IPS-15b (cell line): ENCODE data around the gene ZBED1.
"Not testable (repeated sequence)": the region's sequence is repeated elsewhere in the genome, so short reads cannot be mapped to it uniquely, and the experiment has no call there.

Experiments used
- H3K27me3 ChIP-seq: one replicate; pipeline ENCODE4 v1.6.1; 2013; ENCODE audit warnings: low read length; ENCODE audit not compliant: control insufficient read depth, insufficient read depth
- H3K36me3 ChIP-seq: one replicate; pipeline ENCODE4 v1.6.1; 2013; ENCODE audit warnings: low read length; ENCODE audit not compliant: control insufficient read depth, insufficient read depth
- H3K4me1 ChIP-seq: one replicate; pipeline ENCODE4 v1.6.1; 2013; ENCODE audit warnings: mild to moderate bottlenecking, low read length; ENCODE audit not compliant: control insufficient read depth, insufficient read depth
- H3K4me3 ChIP-seq: one replicate; pipeline ENCODE4 v1.5.1; 2013; ENCODE audit warnings: low read depth, low read length
- H3K9ac ChIP-seq: one replicate; pipeline ENCODE4 v1.6.1; 2013; ENCODE audit warnings: low read depth, mild to moderate bottlenecking, low read length
- H3K9me3 ChIP-seq: one replicate; pipeline ENCODE4 v1.6.1; 2013; ENCODE audit warnings: mild to moderate bottlenecking, low read length; ENCODE audit not compliant: control insufficient read depth, insufficient read depth

ZBED1 gene

DNA sequence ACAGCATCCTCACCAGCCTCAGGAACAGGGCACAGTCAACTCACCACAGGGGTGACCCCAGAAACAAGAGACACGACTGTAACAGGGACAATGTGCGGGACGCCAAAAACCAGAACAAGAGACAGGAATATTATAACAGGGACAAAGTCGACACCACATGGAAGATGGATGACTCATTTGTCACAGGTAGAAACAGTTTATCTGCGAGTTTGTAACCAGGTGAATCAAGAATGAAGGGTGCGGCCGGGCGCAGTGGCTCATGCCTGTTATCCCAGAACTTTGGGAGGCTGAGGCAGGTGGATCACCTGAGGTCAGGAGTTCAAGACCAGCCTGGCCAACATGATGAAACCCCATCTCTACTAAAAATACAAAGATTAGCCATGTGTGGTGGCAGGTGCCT is 44.7 kb downstream of the ZBED1 start:
- not testable (repeated sequence) for H3K4me3 ChIP-seq, H3K9ac ChIP-seq, H3K27me3 ChIP-seq, H3K36me3 ChIP-seq, H3K9me3 ChIP-seq, H3K4me1 ChIP-seq

DNA sequence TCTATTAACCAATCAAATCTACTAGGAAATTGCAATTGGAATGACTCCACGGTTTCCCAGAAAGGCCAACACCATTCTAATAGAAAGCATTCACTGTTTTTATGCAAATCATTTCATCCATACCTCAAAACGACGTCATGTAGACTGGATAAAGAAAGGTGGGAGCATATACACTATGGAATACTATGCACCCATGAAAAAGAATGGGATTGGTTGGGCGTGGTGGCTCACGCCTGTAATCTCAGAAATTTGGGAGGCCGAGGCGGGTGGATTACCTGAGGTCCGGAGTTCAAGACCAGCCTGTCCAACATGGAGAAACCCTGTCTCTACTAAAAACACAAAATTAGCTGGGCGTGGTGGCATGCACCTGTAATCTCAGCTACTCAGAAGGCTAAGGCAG is 46.2 kb downstream of the ZBED1 start:
- H3K9me3 ChIP-seq, H3K4me3 ChIP-seq, H3K9ac ChIP-seq, H3K4me1 ChIP-seq, H3K27me3 ChIP-seq, H3K36me3 ChIP-seq: not testable (repeated sequence)

DNA sequence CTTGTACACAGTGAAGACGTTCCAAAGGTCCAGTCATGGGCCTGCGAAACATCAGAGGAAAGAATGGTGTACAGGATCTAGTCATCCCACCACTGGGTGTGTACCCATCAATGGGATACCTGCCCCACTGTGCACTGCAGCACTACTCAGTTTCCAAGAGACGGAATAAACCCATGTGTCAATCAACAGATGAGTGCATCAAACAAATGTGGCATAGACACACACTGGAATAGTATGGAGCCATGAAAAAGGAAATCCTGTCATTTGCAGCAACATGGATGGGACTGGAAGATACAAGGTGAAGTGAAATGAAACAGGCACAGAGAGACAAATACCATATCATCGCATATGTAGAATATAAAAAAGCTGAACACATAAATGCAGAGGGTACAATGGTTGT is 48.0 kb downstream of the ZBED1 start:
- Histone ChIP-seq H3K9me3 (no peaks in the 10 kb centered on the region), H3K9ac (no peak overlapping the region), H3K36me3 (no peaks in the 10 kb centered on the region), H3K4me3 (no peak overlapping the region), H3K27me3 (no peaks in the 10 kb centered on the region), H3K4me1 (peaks cover 2% of the 10 kb centered on the region)

DNA sequence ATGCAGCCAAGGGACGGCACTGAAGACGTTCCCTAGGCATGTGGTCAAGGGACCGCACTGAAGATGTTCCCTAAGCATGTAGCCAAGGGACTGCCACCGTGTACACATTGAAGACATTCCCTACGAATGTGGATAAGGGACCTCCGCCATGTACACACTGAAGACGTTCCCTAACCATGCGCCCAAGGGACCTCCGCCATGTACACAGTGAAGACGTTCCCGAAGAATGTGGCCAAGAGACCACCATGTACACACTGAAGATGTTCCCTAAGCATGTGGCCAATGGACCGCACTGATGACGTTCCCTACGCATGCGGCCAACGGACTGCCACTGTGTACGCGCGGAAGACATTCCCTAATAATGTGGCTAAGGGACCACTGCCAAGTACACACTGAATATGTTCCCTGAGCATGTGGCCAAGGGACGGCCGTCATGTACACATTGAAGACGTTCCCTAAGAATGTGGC is 48.4 kb downstream of the ZBED1 start:
- no peaks in the 10 kb centered on the region for H3K27me3 ChIP-seq
- no peak overlapping the region for H3K4me3 ChIP-seq
- no peaks in the 10 kb centered on the region for H3K9me3 ChIP-seq
- peaks cover 2% of the 10 kb centered on the region for H3K4me1 ChIP-seq
- H3K9ac ChIP-seq: no peak overlapping the region
- no peaks in the 10 kb centered on the region for H3K36me3 ChIP-seq

DNA sequence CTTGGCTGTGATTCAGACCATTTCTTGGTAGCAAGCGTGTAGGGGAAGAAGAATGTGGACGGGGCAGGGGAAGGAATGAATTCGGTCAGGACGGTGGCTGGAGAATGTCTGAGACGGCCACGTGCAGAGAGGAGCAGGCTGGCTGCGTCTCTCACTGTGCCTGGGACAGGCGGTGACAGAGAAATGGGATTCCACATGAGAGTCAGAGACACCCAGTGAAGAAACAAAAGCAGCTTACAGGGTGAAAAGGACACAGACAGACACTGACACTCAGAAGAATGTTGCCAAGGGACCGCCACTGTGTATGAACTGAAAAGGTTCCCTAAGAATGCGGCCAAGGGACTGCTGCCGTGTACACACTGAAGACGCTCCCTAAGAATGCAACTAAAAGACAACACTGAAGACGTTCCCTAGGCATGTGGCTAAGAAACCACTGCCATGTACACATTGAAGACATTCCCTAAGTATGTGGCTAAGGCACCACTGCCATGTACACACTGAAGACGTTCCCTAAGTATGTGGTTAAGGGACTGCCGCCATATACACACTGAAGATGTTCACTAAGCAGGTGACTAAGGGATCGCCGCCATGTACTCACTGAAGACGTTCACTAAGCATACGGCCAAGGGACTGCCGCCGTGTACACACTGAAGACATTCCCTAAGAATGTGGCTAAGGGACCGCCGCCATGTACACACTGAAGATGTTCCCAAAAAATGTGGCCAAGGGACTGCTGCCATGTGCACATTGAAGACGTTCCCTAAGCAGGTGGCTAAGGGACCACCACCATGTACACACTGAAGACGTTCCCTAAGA is 49.1 kb downstream of the ZBED1 start:
- Histone ChIP-seq H3K4me1 (peaks cover 2% of the 10 kb centered on the region), H3K9me3 (no peaks in the 10 kb centered on the region), H3K27me3 (no peaks in the 10 kb centered on the region), H3K36me3 (no peaks in the 10 kb centered on the region), H3K4me3 (no peak overlapping the region), H3K9ac (no peak overlapping the region)

DNA sequence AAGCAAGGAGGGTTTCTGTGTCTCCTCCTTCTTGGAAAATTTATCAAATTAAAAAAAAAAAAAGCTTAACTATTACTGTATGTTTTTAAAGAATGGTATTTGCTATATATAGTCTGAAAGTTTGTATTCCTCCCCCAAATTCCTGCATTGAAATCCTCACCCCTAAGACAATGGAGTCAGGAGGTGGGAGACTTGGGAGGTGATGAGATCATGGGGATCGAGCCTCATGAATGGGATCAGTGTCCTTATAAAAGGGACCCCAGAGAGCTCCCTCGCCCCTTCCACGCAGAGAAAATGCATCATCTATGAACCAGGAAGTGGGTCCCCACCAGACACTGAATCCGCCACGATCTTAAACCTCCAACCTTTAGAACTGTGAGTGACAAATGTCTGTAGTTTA is 50.1 kb downstream of the ZBED1 start:
- Histone ChIP-seq H3K9me3 (no peaks in the 10 kb centered on the region), H3K9ac (no peak overlapping the region), H3K27me3 (no peaks in the 10 kb centered on the region), H3K36me3 (no peaks in the 10 kb centered on the region), H3K4me3 (no peak overlapping the region), H3K4me1 (peaks cover 2% of the 10 kb centered on the region)

DNA sequence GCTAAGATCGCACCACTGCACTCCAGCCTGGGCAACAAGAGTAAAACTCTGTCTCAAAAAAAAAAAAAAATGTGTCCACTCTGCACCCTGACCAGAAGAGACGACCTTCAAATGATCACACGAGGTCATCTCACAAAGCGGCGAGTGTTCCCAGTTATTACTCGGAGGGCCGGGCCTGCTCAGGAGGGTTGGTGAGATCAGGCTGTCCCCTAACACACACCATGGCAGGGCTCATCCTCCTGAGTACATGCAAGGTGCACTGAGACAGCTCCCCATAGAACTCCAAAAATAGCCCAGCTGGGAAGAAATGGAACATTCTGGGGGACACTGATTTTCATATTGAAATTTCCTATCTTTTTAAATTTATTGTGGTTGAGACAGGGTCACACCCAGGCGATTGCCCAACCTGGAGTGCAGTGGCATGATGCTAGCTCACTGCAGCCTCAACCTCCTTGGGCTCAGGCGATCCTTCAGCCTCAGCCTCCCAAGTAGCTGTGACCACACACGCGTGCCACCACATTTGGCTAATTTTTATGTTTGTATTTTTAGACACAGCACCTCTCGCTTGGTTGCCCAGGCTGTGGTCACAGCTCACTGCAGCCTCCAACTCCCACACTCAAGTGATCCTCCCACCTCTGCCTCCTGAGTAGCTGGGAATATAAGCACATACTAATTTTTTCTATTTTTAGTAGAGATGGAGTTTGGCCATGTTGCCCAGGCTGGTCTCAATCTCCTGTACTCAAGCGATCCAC is 51.5 kb downstream of the ZBED1 start:
- no peaks in the 10 kb centered on the region for H3K9me3 ChIP-seq
- H3K4me3 ChIP-seq: no peak overlapping the region
- H3K9ac ChIP-seq: no peak overlapping the region
- H3K4me1 ChIP-seq: peaks cover 2% of the 10 kb centered on the region
- no peaks in the 10 kb centered on the region for H3K27me3 ChIP-seq
- H3K36me3 ChIP-seq: no peaks in the 10 kb centered on the region

DNA sequence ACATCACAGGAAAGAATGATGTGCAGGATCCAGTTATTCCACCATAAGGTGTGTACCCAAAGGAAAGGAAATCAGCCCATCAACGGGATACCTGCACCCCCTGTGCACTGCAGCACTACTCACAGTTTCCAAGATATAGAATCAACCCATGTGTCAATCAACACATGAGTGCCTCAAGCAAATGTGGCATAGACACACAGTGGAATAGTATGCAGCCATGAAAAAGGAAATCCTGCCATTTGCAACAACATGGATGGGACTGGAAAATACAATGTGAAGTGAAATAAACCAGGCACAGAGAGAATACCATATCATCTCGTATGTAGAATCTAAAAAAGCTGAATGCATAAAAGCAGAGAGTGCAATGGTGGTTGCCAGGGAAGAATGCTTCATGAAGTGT is 53.3 kb downstream of the ZBED1 start:
- Histone ChIP-seq H3K27me3 (no peaks in the 10 kb centered on the region), H3K4me1 (peaks cover 2% of the 10 kb centered on the region), H3K9ac (no peak overlapping the region), H3K9me3 (no peaks in the 10 kb centered on the region), H3K4me3 (no peak overlapping the region), H3K36me3 (no peaks in the 10 kb centered on the region)

DNA sequence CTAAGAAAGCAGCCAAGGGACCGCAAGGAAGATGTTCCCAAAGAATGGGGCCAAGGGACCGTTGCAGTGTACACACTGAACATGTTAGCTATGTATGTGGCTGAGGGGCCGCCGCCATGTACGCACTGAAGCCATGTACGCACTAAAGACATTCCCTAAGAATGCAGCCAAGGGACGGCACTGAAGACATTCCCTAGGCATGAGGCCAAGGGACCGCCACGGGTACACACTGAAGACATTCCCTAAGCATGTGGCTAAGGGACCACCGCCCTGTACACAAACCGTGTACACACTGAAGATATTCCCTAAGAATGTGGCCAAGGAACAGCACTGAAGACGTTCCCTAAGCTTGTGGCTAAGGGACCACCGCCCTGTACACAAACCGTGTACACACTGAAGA is 54.0 kb downstream of the ZBED1 start:
- peaks cover 2% of the 10 kb centered on the region for H3K4me1 ChIP-seq
- no peaks in the 10 kb centered on the region for H3K27me3 ChIP-seq
- no peak overlapping the region for H3K9ac ChIP-seq
- no peaks in the 10 kb centered on the region for H3K36me3 ChIP-seq
- H3K4me3 ChIP-seq: no peak overlapping the region
- no peaks in the 10 kb centered on the region for H3K9me3 ChIP-seq

DNA sequence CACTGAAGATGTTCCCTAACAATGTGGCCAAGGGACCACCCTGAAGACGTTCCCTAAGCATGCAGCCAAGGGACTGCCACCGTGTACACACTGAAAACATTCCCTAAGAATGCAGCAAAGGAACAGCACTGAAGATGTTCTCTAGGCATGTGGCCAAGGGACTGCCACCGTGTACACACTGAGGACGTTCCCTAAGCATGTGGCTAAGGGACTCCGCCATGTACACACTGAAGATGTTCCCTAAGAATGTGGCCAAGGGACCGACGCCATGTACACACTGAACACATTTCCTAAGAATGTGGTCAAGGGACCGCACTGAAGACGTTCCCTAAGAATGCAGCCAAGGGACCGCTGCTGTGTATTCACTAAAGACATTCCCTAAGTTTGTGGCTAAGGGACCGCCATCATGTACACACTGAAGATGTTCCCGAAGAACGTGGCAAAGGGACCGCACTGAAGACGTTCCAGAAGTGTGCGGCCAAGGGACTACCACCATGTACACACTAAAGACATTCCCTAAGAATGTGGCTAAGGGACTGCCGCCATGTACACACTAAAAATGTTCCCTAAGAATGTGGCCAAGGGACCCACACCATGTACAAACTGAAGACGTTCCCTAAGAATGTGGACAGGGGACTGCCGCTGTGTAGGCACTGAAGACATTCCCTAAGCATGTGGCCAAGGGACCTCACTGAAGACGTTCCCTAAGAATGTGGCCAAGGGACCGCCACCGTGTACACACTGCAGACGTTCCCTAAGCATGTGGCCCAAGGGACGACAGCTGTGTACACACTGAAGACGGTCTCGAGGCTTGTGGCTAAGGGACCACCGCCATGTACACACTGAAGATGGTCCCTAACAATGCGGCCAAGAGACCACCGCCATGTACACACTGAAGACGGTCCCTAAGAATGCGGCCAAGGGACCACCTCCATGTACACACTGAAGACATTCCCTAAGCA is 54.8 kb downstream of the ZBED1 start:
- H3K4me3 ChIP-seq: no peak overlapping the region
- H3K36me3 ChIP-seq: no peaks in the 10 kb centered on the region
- H3K27me3 ChIP-seq: no peaks in the 10 kb centered on the region
- no peak overlapping the region for H3K9ac ChIP-seq
- peaks cover 2% of the 10 kb centered on the region for H3K4me1 ChIP-seq
- no peaks in the 10 kb centered on the region for H3K9me3 ChIP-seq

DNA sequence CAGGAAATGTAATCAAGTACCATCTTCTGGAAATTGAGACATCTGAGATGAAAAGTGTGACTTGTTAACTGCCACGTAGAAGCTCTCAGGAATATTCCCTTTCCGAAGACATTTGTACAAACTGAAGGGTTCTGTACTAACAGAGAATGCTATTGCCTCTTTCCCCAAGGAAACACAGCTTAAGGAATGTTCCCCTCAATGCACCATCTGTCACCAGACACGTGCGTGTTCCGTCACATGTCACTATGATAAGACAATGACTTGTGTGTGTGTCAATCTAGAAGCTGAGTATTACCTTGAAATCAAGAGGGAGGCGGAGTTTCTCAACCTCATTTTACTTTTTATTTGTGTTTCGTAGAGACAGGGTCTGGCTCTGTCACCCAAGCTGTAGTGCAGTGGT is 58.1 kb downstream of the ZBED1 start:
- H3K4me1 ChIP-seq: no peaks in the 10 kb centered on the region
- H3K4me3 ChIP-seq: no peak overlapping the region
- H3K9ac ChIP-seq: no peak overlapping the region
- no peaks in the 10 kb centered on the region for H3K9me3 ChIP-seq
- no peaks in the 10 kb centered on the region for H3K27me3 ChIP-seq
- H3K36me3 ChIP-seq: peaks cover 4% of the 10 kb centered on the region
